ACC112 (cell line): ENCODE measurements around the gene WDR7.

Experiments
- H2AFZ ChIP-seq: fragments of 200-600 bp; sonication (generic); one replicate; pipeline ENCODE4 v1.6.0; 2017; ENCODE audit warnings: antibody characterized with exemption, low read length; ENCODE audit not compliant: unreplicated experiment
- H3K27ac ChIP-seq: fragments of 200-600 bp; sonication (generic); 2 replicates; pipeline ENCODE4 v1.5.1; 2014; ENCODE audit warnings: low read depth, mild to moderate bottlenecking, antibody characterized with exemption, low read length, moderate library complexity
- H3K27me3 ChIP-seq: fragments of 200-600 bp; sonication (generic); 2 replicates; pipeline ENCODE4 v1.6.1; 2014; ENCODE audit warnings: mild to moderate bottlenecking, antibody characterized with exemption, low read length, moderate library complexity, mixed read lengths; ENCODE audit not compliant: insufficient read depth
- H3K36me3 ChIP-seq: fragments of 200-600 bp; sonication (generic); 2 replicates; pipeline ENCODE4 v1.6.1; 2016; ENCODE audit warnings: mild to moderate bottlenecking, antibody characterized with exemption, low read length, moderate library complexity, mixed read lengths; ENCODE audit not compliant: insufficient read depth
- H3K4me1 ChIP-seq: fragments of 200-600 bp; sonication (generic); one replicate; pipeline ENCODE4 v1.6.1; 2016; ENCODE audit warnings: low read length, mixed read lengths; ENCODE audit not compliant: insufficient read depth, unreplicated experiment, control insufficient read depth
- H3K4me3 ChIP-seq: fragments of 200-600 bp; sonication (generic); 2 replicates; pipeline ENCODE4 v1.5.1; 2014; ENCODE audit warnings: mild to moderate bottlenecking, low read depth, low read length
- H3K79me2 ChIP-seq: fragments of 200-600 bp; sonication (generic); one replicate; pipeline ENCODE4 v1.6.0; 2016; ENCODE audit warnings: low read length; ENCODE audit not compliant: control insufficient read depth, unreplicated experiment, insufficient read depth

Gene WDR7

DNA sequence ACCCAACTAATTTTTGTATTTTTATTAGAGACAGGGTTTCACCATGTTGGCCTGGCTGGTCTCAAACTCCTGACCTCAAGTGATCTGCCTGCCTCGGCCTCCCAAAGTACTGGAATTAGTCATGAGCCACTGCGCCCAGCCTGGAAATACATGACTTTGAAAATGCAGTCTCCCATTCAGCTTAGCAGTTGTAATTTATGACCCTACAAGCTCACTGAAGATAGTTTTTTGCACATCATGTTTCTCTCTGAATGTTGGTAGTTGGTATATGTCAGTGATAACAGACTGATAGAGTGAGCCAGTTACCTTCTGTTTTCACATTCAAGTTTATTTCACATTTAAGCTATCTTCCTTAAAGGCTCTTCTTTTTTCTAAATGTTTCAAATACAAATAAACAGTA lies 7.1 kb downstream of the WDR7 start:
- Histone ChIP-seq H3K4me1 (peaks cover 8% of the 10 kb centered on the region), H3K4me3 (no peak overlapping the region), H3K27ac (no peak overlapping the region), H3K79me2 (peaks cover 42% of the 10 kb centered on the region), H3K36me3 (no peaks in the 10 kb centered on the region), H2AFZ (no peak overlapping the region), H3K27me3 (no peaks in the 10 kb centered on the region)

DNA sequence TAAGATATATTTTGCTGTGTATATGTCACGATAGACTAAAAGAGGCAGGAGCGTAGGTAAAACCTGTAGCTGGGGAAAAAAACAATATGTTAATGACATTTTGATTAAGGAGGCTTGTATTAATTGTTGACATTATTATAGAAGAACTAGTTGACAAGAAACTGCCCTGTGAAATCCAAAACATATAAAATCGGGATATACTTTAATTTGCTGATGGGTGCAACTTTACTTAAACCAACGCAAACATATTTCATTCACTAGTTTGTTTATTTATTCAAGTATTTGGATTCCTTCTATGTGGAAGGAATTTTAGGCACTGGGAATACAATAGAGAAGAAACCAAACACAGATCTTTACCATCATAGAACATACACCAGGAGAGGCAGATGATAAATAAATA lies 8.0 kb downstream of the WDR7 start:
- H3K27me3 ChIP-seq: no peaks in the 10 kb centered on the region
- H3K4me3 ChIP-seq: no peak overlapping the region
- no peak overlapping the region for H3K27ac ChIP-seq
- H3K36me3 ChIP-seq: no peaks in the 10 kb centered on the region
- peaks cover 8% of the 10 kb centered on the region for H3K4me1 ChIP-seq
- no peak overlapping the region for H2AFZ ChIP-seq
- peaks cover 35% of the 10 kb centered on the region for H3K79me2 ChIP-seq

DNA sequence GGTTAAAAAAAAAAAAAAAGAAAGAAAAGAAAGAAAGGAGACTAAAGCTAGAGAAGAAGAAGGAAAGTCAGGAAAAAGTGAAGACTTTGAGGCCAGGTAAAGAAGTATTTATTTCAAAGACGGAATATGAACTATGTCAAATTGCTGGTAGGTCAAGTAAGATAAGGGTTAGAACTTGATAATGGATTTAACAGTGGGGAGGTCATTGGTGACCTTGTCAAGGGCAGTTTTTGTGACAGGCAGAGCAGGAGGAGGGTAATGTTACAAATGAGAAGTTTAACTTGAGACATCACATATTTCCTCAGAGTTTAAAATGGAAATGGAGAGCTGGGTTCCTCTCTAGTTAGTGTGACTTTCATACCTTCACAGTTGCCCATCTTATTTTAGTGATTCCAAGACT lies 9.5 kb downstream of the WDR7 start:
- Histone ChIP-seq H3K79me2 (peaks cover 27% of the 10 kb centered on the region), H3K36me3 (no peaks in the 10 kb centered on the region), H3K27ac (no peak overlapping the region), H3K27me3 (no peaks in the 10 kb centered on the region), H3K4me3 (no peak overlapping the region), H2AFZ (no peak overlapping the region), H3K4me1 (peaks cover 8% of the 10 kb centered on the region)

DNA sequence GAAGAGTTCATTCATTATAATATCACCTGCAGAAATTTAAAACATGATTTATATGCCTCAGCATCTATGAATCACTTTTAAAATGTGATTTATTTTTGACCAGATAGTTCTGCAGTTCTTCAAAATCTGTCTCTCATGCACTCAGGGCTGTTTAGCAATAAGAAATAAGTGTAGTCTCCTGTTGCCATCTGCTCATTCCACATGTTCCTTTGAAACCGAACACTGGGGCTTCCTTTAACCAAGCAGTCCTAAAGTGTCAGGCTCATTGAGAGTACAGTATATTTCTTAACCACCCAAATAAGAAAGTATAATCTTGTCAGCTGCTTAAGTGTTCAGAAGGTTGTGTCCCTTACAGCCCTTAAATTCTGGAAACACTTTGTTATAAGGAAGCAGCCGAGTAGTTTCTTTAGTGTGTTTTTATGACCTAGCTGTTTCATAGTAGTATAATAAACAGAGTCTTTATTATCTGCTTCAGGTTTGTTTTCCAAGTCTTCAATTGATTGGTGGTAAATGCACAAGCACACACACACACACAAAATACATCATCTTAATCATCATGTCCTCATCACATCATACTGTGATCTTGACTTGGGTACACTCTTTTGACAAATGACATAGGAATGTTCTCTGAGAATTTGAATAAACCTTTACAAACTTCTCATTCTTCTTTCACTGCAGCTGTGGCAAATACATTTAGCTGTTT lies 10.4 kb downstream of the WDR7 start:
- no peaks in the 10 kb centered on the region for H3K27me3 ChIP-seq
- H3K79me2 ChIP-seq: peaks cover 25% of the 10 kb centered on the region
- H3K4me1 ChIP-seq: peaks cover 8% of the 10 kb centered on the region
- H3K4me3 ChIP-seq: no peak overlapping the region
- H3K36me3 ChIP-seq: no peaks in the 10 kb centered on the region
- H2AFZ ChIP-seq: no peak overlapping the region
- no peak overlapping the region for H3K27ac ChIP-seq

DNA sequence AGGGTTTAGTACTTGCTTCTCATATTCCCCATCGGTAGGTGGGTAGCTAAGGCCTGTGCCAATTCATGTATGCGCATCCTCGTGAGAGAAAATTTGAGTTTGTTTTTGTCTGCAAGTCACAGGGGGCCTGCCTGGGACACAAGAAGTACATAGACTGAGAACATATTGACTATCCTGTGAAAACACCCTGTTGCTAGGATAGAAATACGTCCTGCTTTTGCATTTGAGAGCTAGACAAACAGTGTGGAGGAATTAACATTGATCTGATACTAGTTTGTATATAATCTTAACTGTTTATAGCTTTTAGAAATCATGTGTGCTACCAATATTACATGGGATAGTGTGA lies 10.9 kb downstream of the WDR7 start:
- H3K4me1 ChIP-seq: peaks cover 8% of the 10 kb centered on the region
- H3K27ac ChIP-seq: no peak overlapping the region
- H3K4me3 ChIP-seq: no peak overlapping the region
- no peaks in the 10 kb centered on the region for H3K27me3 ChIP-seq
- no peak overlapping the region for H2AFZ ChIP-seq
- no peaks in the 10 kb centered on the region for H3K36me3 ChIP-seq
- peaks cover 25% of the 10 kb centered on the region for H3K79me2 ChIP-seq

DNA sequence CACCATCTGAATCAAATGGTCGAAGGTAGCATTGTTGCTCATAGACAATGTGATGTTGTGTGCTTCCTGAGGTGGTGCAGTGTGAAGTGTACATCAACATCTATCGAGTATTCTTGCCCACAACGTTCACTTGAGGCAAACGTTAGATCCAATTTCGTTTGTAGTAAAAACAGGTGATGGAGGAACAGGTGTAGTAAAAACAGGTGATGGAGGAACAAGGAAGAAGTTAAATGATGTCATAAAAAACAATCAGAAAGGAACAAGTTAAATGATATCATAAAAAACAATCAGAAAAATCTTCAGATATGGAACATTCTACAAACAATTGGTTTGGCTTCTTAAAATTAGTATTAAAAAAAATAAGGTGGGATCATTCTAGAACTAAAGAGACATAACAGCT lies 11.3 kb downstream of the WDR7 start:
- Histone ChIP-seq H3K36me3 (no peaks in the 10 kb centered on the region), H3K27me3 (no peaks in the 10 kb centered on the region), H3K4me1 (peaks cover 8% of the 10 kb centered on the region), H2AFZ (no peak overlapping the region), H3K4me3 (no peak overlapping the region), H3K79me2 (peaks cover 21% of the 10 kb centered on the region), H3K27ac (no peak overlapping the region)

DNA sequence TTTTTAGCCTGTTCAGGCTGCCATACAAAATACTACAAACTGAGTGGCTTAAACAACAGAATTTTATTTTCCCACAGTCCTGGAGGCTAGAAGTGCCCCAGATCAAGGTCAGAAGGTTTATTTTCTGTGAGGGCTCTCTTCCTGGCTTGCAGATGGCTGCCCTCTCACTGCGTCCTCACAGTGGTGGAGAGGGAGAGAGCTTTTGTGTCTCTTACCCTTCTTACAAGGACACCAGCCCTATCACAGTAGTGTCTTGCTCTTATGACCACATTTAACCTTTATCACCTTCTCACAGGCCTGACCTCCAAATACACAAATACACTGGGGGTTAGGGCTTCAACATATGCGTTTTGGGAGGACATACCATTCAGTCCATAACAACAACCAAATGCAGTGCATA lies 11.7 kb downstream of the WDR7 start:
- Histone ChIP-seq H3K27me3 (no peaks in the 10 kb centered on the region), H3K36me3 (no peaks in the 10 kb centered on the region), H2AFZ (no peak overlapping the region), H3K79me2 (peaks cover 22% of the 10 kb centered on the region), H3K4me3 (no peak overlapping the region), H3K27ac (no peak overlapping the region), H3K4me1 (peaks cover 8% of the 10 kb centered on the region)

DNA sequence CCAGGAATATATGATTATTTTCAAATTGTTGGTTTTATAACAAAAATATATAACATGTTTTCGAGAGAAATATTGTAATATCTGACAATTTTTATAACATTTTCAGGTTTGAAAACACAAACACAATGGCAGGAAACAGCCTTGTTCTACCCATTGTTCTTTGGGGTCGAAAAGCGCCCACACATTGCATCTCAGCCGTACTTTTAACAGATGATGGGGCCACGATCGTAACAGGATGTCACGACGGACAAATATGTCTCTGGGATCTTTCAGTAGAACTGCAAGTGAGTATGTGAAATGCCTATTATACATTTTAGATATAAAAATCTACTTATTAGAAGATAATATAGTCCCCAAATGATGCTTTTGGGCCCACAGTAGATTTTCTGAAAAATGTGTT lies 21.2 kb downstream of the WDR7 start:
- Histone ChIP-seq H2AFZ (no peak overlapping the region), H3K36me3 (no peaks in the 10 kb centered on the region), H3K4me1 (no peaks in the 10 kb centered on the region), H3K27me3 (no peaks in the 10 kb centered on the region), H3K4me3 (no peak overlapping the region), H3K79me2 (peaks cover 5% of the 10 kb centered on the region), H3K27ac (no peak overlapping the region)

DNA sequence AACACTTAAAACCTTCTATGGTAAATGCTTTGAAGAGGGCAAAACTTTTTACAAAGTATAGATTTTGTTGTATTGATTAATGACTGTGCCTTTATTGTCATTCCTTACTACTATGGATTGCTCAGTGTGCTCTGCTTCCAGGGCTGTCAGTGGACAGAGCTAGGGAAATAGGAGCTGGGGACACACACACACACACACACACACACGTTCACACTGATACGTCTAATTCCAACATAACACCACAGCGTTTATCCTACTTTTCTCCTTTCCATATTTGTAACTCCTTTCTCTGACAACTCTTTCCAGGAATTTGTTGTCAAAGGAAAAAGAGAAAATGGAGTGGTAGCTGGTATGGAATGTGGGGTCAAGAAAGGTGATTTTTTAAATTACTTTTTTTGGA lies 21.8 kb downstream of the WDR7 start:
- H3K27me3 ChIP-seq: no peaks in the 10 kb centered on the region
- H3K4me1 ChIP-seq: no peaks in the 10 kb centered on the region
- H3K79me2 ChIP-seq: peaks cover 4% of the 10 kb centered on the region
- no peak overlapping the region for H2AFZ ChIP-seq
- no peak overlapping the region for H3K27ac ChIP-seq
- no peaks in the 10 kb centered on the region for H3K36me3 ChIP-seq
- H3K4me3 ChIP-seq: no peak overlapping the region

DNA sequence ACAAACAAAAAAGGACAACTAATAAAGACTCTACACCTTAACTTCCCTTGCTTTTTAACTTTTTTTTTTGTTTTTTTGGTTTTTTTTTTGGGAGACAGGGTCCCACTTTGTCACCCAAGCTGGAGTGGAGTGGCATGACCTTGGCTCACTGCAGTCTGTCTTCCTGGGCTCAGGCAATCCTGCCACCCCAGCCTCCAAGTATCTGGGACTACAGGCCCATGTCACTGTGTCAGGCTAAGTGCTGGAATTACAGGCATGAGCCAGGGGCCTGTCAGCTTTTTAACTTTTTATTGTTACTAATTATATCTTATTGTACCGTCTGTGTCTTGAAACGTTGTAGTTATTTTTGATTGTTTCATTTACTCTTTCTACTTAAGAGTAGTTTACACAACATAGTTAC lies 25.5 kb downstream of the WDR7 start:
- no peak overlapping the region for H3K27ac ChIP-seq
- H3K4me3 ChIP-seq: no peak overlapping the region
- H3K36me3 ChIP-seq: no peaks in the 10 kb centered on the region
- H3K27me3 ChIP-seq: no peaks in the 10 kb centered on the region
- H3K4me1 ChIP-seq: no peaks in the 10 kb centered on the region
- H2AFZ ChIP-seq: no peak overlapping the region
- no peaks in the 10 kb centered on the region for H3K79me2 ChIP-seq

DNA sequence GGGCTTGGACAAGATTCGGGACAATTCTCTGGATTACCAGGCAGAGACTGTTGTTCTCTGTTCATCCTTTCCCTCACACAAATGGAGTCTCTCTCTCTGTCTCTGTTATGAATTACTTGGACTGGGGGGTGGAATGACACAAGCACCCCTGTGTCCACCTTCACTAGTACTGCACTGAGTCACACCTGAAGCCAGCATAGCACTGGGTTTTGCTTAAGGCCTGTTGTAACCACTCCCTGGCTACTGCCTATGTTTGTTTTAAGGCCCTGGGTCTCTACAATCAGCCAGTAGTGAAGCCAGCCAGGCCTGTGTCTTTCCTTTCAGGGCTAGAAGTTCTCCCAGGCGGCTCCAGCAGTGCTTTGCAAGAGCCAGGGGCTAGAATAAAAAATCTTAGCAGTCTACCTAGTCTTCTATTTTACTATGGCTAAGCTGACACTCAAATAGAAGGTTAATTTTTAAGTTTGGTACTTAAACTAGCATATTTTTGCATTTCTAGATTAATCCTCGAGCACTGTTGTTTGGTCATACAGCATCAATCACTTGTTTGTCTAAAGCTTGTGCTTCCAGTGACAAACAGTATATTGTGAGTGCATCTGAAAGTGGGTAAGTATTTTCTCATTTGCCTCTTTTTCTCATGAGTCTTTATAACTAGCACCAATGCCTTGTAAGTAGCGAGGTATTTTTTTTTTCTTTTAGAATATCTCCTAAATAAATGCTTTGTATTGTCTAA lies 27.8 kb downstream of the WDR7 start:
- no peaks in the 10 kb centered on the region for H3K79me2 ChIP-seq
- no peaks in the 10 kb centered on the region for H3K4me1 ChIP-seq
- H3K36me3 ChIP-seq: no peaks in the 10 kb centered on the region
- H3K4me3 ChIP-seq: no peak overlapping the region
- H2AFZ ChIP-seq: no peak overlapping the region
- no peaks in the 10 kb centered on the region for H3K27me3 ChIP-seq
- H3K27ac ChIP-seq: no peak overlapping the region
